BE2C (cell line): ENCODE results near the gene FDPS.
"Not testable (repeated sequence)": the region's sequence is repeated elsewhere in the genome, so short reads cannot be mapped to it uniquely, and the experiment has no call there.

Experiments used
- DNase-seq: peaks from one replicate; pipeline ENCODE4 v3.0.0-alpha.2; 2020
- H3K27me3 ChIP-seq: fragments of 250-450 bp; sonication (Bioruptor Pico); 2 replicates; pipeline ENCODE4 v1.5.1; 2020; ENCODE audit warnings: mild to moderate bottlenecking
- H3K36me3 ChIP-seq: fragments of 250-450 bp; sonication (Bioruptor Pico); 2 replicates; pipeline ENCODE4 v1.5.1; 2020; ENCODE audit warnings: mild to moderate bottlenecking
- H3K4me1 ChIP-seq: fragments of 250-450 bp; sonication (Bioruptor Pico); 2 replicates; pipeline ENCODE4 v1.5.1; 2020
- H3K4me3 ChIP-seq: 2 replicates; pipeline ENCODE4 v1.5.1; 2011; ENCODE audit warnings: low read depth, low read length
- H3K9me3 ChIP-seq: fragments of 250-450 bp; sonication (Bioruptor Pico); 2 replicates; pipeline ENCODE4 v1.5.1; 2020
- CTCF ChIP-seq: IDR thresholded peaks from 2 replicates; pipeline ENCODE4 v1.5.1; 2012; ENCODE audit warnings: mild to moderate bottlenecking, low read depth, low read length

The FDPS gene

GRCh38 chr1:155327981-155328380, 19.3 kb downstream of the FDPS start:
- DNase-seq = no peak
- no peak for TF ChIP-seq CTCF
- H3K4me1 ChIP-seq = no peaks in the 10 kb centered on the region; the same call in 1 of the 2 replicates
- H3K9me3 ChIP-seq = no peaks in the 10 kb centered on the region
- no peak overlapping the region for H3K4me3 ChIP-seq
- H3K36me3 ChIP-seq = peaks cover 14% of the 10 kb centered on the region
- no peaks in the 10 kb centered on the region for H3K27me3 ChIP-seq

- H3K36me3 ChIP-seq = peaks cover 22% of the 10 kb centered on the region
- not testable (repeated sequence) for H3K27me3 ChIP-seq, DNase-seq, H3K4me1 ChIP-seq, H3K9me3 ChIP-seq, H3K4me3 ChIP-seq
Measured at GRCh38 chr1:155328856-155329255, 20.2 kb downstream of the FDPS start.

- peaks cover 26% of the 10 kb centered on the region for H3K36me3 ChIP-seq
- no peak for DNase-seq
- TF ChIP-seq CTCF = no peak
- no peak overlapping the region for H3K4me3 ChIP-seq
- no peaks in the 10 kb centered on the region; the same call in 1 of the 2 replicates for H3K4me1 ChIP-seq
- H3K27me3 ChIP-seq = no peaks in the 10 kb centered on the region
- no peaks in the 10 kb centered on the region for H3K9me3 ChIP-seq
Measured at GRCh38 chr1:155329980-155330598, 21.4 kb downstream of the FDPS start.

GRCh38 chr1:155334962-155335361, 26.3 kb downstream of the FDPS start:
- H3K36me3 ChIP-seq = peaks cover 50% of the 10 kb centered on the region
- H3K27me3 ChIP-seq = no peaks in the 10 kb centered on the region
- no peaks in the 10 kb centered on the region for H3K4me1 ChIP-seq
- H3K9me3 ChIP-seq = no peaks in the 10 kb centered on the region
- no peak for DNase-seq
- H3K4me3 ChIP-seq = no peak overlapping the region
- no peak for TF ChIP-seq CTCF

- no peaks in the 10 kb centered on the region for H3K9me3 ChIP-seq
- TF ChIP-seq CTCF = no peak
- no peak overlapping the region for H3K4me3 ChIP-seq
- DNase-seq = no peak
- no peaks in the 10 kb centered on the region for H3K27me3 ChIP-seq
- H3K4me1 ChIP-seq = no peaks in the 10 kb centered on the region
- H3K36me3 ChIP-seq = peaks cover 74% of the 10 kb centered on the region
Measured at GRCh38 chr1:155339515-155340097, 30.9 kb downstream of the FDPS start.

GRCh38 chr1:155342842-155343241, 34.2 kb downstream of the FDPS start:
- Histone ChIP-seq H3K4me1 (no peaks in the 10 kb centered on the region), H3K4me3 (no peak overlapping the region), H3K36me3 (peaks cover 86% of the 10 kb centered on the region), H3K9me3 (no peaks in the 10 kb centered on the region), H3K27me3 (no peaks in the 10 kb centered on the region)
- TF ChIP-seq CTCF = no peak
- no peak for DNase-seq
